Measurements from ENCODE around the gene COMMD1.
"Not testable (repeated sequence)": the region's sequence is repeated elsewhere in the genome, so short reads cannot be mapped to it uniquely, and the experiment has no call there.

The COMMD1 gene

GRCh38 chr2:62146790-62147189, 241.3 kb downstream of the COMMD1 start:
- H3K36me3 ChIP-seq (ENCODE audit: control insufficient read depth in 1 of 2, insufficient read depth in 2 of 2, low read length in 2 of 2); H3K27ac ChIP-seq (ENCODE audit: low read length); H3K4me3 ChIP-seq (ENCODE audit: low read depth in 1 of 2, low read length in 2 of 2); H3K9me3 ChIP-seq (ENCODE audit: control insufficient read depth in 1 of 2, low read length in 2 of 2); H3K4me1 ChIP-seq (ENCODE audit: control insufficient read depth in 1 of 2, insufficient read depth in 2 of 2, low read length in 2 of 2); H3K27me3 ChIP-seq (ENCODE audit: low read depth, low read length): not testable (repeated sequence)

DNA sequence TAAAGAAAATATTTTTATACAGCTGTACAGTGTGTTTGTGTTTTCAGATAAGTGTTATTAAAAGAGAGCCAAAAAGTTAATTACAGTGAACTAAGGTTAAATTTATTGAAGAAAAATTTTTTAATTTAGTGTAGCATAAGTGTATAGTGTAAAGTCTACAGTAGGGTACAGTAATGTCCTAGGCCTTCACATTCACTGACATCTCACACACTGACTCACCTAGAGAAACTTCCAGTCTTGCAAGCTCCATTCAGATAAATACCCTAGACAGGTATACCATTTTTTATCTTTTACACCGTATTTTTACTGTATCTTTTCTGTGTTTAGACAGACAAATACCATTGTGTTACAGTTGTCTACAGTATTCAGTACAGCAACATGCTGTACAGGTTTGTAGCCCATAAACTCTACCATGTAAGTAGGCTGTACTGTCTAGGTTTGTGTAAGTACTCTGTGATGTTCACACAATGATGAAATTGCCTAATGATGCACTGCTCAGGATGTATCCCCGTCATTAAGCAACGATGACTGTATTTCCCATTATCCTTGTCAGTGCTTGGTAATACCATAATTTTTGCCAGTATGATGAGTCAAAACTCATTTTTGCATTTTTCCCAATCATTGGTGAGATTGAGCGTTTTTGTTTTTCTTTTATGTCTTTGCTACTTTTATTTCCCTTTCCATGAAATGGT, 242.3 kb downstream of the COMMD1 start:
- Histone ChIP-seq H3K9me3 (ENCODE audit: control insufficient read depth in 1 of 2, low read length in 2 of 2) (no peaks in the 10 kb centered on the region), H3K27me3 (ENCODE audit: low read depth, low read length) (no peaks in the 10 kb centered on the region), H3K4me1 (ENCODE audit: control insufficient read depth in 1 of 2, insufficient read depth in 2 of 2, low read length in 2 of 2) (no peaks in the 10 kb centered on the region), H3K27ac (ENCODE audit: low read length) (no peak overlapping the region), H3K36me3 (ENCODE audit: control insufficient read depth in 1 of 2, insufficient read depth in 2 of 2, low read length in 2 of 2) (no peaks in the 10 kb centered on the region), H3K4me3 (ENCODE audit: low read depth in 1 of 2, low read length in 2 of 2) (no peak overlapping the region)

DNA sequence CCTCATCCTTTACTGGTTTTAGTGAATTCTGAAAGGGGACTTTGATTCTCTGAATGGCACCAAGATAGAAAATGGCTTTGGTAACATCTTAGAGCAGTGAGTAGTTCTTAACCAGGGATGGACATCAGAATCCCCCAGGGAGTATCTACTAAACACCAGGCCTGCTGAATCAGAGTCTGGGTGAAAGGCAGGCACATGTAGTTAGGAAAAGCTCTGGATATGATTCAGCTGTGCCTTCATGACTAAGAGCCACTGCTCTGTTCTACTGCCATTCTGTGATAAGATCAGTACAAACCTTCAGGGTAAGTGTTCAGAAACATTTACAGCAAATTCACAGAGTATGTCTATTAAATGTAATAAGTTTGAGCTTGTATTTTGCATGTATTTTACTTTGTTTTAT, 244.2 kb downstream of the COMMD1 start:
- no peaks in the 10 kb centered on the region for H3K36me3 ChIP-seq (ENCODE audit: control insufficient read depth in 1 of 2, insufficient read depth in 2 of 2, low read length in 2 of 2)
- H3K9me3 ChIP-seq (ENCODE audit: control insufficient read depth in 1 of 2, low read length in 2 of 2) = no peaks in the 10 kb centered on the region
- H3K27ac ChIP-seq (ENCODE audit: low read length) = no peak overlapping the region
- no peaks in the 10 kb centered on the region for H3K27me3 ChIP-seq (ENCODE audit: low read depth, low read length)
- no peaks in the 10 kb centered on the region for H3K4me1 ChIP-seq (ENCODE audit: control insufficient read depth in 1 of 2, insufficient read depth in 2 of 2, low read length in 2 of 2)
- H3K4me3 ChIP-seq (ENCODE audit: low read depth in 1 of 2, low read length in 2 of 2) = no peak overlapping the region

DNA sequence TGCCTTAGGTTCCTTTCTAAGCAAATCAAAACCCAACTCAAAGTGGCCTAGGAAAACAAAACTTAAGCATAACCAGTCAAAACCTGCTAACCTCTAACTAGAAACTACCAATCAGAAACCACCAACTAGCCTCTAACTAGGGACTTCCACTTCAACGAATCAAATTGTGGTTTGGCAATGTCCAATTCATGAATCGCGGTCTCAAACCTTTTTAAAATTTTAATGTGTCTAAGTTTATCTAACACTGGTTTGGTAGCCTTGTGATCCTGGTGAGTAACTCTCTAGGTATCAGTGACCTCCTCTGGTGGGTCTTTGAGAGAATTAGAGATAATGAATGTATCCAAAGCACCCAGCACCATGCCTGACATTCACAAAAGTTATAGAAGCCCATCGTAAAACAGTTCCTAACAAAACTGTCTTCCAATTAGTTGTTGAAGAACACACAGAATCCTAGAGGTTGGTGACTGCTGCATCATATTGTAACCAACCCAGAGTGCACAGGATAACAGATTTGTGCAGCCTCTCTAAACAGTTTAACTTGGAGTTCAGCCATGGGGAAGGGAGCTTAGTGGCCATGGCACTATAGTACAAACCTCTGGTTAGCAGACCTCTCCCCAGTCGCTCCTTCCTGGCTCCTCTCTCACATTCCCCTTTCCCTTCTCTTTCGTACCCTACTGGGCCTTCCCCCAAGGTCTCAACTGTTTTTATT, 245.3 kb downstream of the COMMD1 start:
- no peaks in the 10 kb centered on the region for H3K4me1 ChIP-seq (ENCODE audit: control insufficient read depth in 1 of 2, insufficient read depth in 2 of 2, low read length in 2 of 2)
- H3K27ac ChIP-seq (ENCODE audit: low read length) = no peak overlapping the region
- no peaks in the 10 kb centered on the region for H3K9me3 ChIP-seq (ENCODE audit: control insufficient read depth in 1 of 2, low read length in 2 of 2)
- no peaks in the 10 kb centered on the region for H3K36me3 ChIP-seq (ENCODE audit: control insufficient read depth in 1 of 2, insufficient read depth in 2 of 2, low read length in 2 of 2)
- no peak overlapping the region for H3K4me3 ChIP-seq (ENCODE audit: low read depth in 1 of 2, low read length in 2 of 2)
- no peaks in the 10 kb centered on the region for H3K27me3 ChIP-seq (ENCODE audit: low read depth, low read length)

DNA sequence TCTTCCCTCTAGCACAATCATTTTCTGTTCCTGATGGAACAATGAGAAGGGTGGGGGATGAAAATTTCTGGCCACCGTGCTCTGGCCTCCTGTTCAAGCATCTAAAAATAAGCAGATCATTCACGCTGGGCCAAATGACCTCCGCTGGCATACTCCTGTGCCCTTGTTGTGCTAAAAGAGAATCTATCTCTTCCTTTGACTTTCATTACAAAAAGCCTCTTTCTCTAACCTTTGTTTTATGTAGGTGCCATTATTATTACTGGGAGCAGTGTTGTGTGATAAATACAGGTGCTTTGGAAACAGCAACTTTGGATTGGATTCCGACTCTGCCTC, 245.8 kb downstream of the COMMD1 start:
- no peaks in the 10 kb centered on the region for H3K36me3 ChIP-seq (ENCODE audit: control insufficient read depth in 1 of 2, insufficient read depth in 2 of 2, low read length in 2 of 2)
- no peaks in the 10 kb centered on the region for H3K27me3 ChIP-seq (ENCODE audit: low read depth, low read length)
- H3K4me1 ChIP-seq (ENCODE audit: control insufficient read depth in 1 of 2, insufficient read depth in 2 of 2, low read length in 2 of 2) = no peaks in the 10 kb centered on the region
- H3K27ac ChIP-seq (ENCODE audit: low read length) = no peak overlapping the region
- H3K4me3 ChIP-seq (ENCODE audit: low read depth in 1 of 2, low read length in 2 of 2) = no peak overlapping the region
- no peaks in the 10 kb centered on the region for H3K9me3 ChIP-seq (ENCODE audit: control insufficient read depth in 1 of 2, low read length in 2 of 2)

- H3K27ac ChIP-seq (ENCODE audit: low read length) = no peak overlapping the region
- H3K36me3 ChIP-seq (ENCODE audit: control insufficient read depth in 1 of 2, insufficient read depth in 2 of 2, low read length in 2 of 2) = no peaks in the 10 kb centered on the region
- H3K27me3 ChIP-seq (ENCODE audit: low read depth, low read length) = no peaks in the 10 kb centered on the region
- H3K9me3 ChIP-seq (ENCODE audit: control insufficient read depth in 1 of 2, low read length in 2 of 2) = no peaks in the 10 kb centered on the region
- H3K4me1 ChIP-seq (ENCODE audit: control insufficient read depth in 1 of 2, insufficient read depth in 2 of 2, low read length in 2 of 2) = no peaks in the 10 kb centered on the region
- no peak overlapping the region for H3K4me3 ChIP-seq (ENCODE audit: low read depth in 1 of 2, low read length in 2 of 2)
Measured at GRCh38 chr2:62152000-62152399, 246.5 kb downstream of the COMMD1 start.

- no peak overlapping the region for H3K4me3 ChIP-seq (ENCODE audit: low read depth in 1 of 2, low read length in 2 of 2)
- no peaks in the 10 kb centered on the region for H3K4me1 ChIP-seq (ENCODE audit: control insufficient read depth in 1 of 2, insufficient read depth in 2 of 2, low read length in 2 of 2)
- no peaks in the 10 kb centered on the region for H3K9me3 ChIP-seq (ENCODE audit: control insufficient read depth in 1 of 2, low read length in 2 of 2)
- no peaks in the 10 kb centered on the region for H3K27me3 ChIP-seq (ENCODE audit: low read depth, low read length)
- no peaks in the 10 kb centered on the region for H3K36me3 ChIP-seq (ENCODE audit: control insufficient read depth in 1 of 2, insufficient read depth in 2 of 2, low read length in 2 of 2)
- no peak overlapping the region for H3K27ac ChIP-seq (ENCODE audit: low read length)
Measured at GRCh38 chr2:62156861-62157496, 251.5 kb downstream of the COMMD1 start.

DNA sequence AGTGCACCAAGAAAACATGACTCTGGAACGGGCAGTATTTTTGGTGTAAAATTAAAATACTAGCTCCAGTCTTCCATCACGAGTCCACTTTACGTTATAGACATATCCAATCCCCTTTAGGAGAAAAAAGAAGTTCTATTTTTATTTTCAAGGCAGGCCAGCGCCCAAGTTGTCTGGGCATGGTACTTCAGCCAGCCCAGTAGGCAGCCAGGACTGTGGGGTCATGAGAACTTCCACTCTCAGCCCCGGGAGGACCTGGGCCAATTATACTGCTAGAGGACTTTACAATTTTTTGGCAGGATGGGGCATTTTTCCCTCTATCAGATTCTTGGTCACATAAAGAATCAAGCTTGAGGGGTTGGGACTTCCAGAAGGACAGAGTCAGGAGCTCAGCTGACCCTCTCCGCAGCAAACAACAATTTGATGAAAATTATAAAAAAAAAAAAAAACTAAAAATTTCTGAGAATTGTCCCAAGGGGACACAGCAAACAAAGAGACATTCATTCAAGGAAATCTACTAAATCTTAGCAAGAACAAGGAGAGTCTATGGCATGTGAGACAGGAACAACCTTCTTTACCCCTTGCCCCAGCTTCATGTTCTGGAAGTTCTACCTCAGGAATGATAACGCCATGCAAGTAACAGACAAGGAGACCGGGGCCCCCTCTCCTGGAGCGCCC, 253.1 kb downstream of the COMMD1 start:
- no peak overlapping the region for H3K27ac ChIP-seq (ENCODE audit: low read length)
- no peak overlapping the region for H3K4me3 ChIP-seq (ENCODE audit: low read depth in 1 of 2, low read length in 2 of 2)

DNA sequence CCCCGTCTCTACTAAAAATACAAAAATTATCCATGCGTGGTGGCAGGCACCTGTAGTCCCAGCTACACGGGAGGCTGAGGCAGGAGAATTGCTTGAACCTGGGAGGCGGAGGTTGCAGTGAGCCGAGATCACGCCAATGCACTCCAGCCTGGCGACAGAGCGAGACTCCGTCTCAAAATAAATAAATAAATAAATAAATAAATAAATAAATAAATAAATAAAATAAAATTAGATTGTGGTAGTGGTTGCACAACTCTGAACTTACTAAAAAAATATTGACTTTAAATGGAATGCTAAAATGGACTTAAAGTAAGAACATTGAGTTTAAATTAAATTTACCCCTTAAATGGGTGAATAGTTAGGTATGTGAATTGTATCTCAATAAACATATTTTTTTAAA, 255.2 kb downstream of the COMMD1 start:
- not testable (repeated sequence) for H3K36me3 ChIP-seq (ENCODE audit: control insufficient read depth in 1 of 2, insufficient read depth in 2 of 2, low read length in 2 of 2); H3K27ac ChIP-seq (ENCODE audit: low read length); H3K27me3 ChIP-seq (ENCODE audit: low read depth, low read length); H3K4me3 ChIP-seq (ENCODE audit: low read depth in 1 of 2, low read length in 2 of 2); H3K4me1 ChIP-seq (ENCODE audit: control insufficient read depth in 1 of 2, insufficient read depth in 2 of 2, low read length in 2 of 2); H3K9me3 ChIP-seq (ENCODE audit: control insufficient read depth in 1 of 2, low read length in 2 of 2)

More for the DNA sequence above, 253.1 kb downstream of the COMMD1 start:
- no peaks in the 10 kb centered on the region for H3K36me3 ChIP-seq (ENCODE audit: control insufficient read depth in 1 of 2, insufficient read depth in 2 of 2, low read length in 2 of 2)
- H3K4me1 ChIP-seq (ENCODE audit: control insufficient read depth in 1 of 2, insufficient read depth in 2 of 2, low read length in 2 of 2) = no peaks in the 10 kb centered on the region
- H3K27me3 ChIP-seq (ENCODE audit: low read depth, low read length) = no peaks in the 10 kb centered on the region
- no peaks in the 10 kb centered on the region for H3K9me3 ChIP-seq (ENCODE audit: control insufficient read depth in 1 of 2, low read length in 2 of 2)

DNA sequence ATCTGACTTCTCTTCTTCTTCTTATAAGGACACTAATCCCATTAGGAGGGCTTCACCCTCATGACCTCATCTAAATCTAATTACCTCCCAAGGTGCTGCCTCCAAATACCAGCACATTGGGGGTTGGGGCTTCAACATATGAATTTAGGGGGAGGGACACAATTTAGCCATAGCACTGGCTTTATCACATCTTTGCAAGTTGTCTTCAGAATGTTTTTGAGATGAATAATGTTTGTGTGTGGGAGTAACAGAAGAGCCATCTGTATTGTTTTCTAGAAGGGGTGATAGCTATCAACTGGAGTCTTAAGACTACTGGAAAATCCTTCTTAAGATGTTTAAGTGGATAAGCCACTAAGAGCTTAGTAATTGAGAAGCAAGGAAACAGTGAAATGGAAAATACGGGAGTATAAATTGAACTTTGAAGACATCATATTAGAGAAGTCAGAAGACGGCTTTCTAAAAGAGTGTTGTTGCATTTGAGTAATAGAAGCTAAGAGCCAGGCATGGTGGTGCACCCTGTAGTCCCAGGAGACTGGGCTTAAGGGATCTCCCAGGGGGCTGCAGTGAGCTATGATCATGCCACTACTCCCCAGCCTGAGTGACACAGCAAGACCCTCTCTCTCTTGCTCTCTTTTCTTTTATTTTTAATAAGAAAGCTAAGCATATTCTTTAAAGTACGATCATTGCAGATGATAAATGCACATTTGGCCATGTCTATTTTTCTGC, 257.8 kb downstream of the COMMD1 start:
- Histone ChIP-seq H3K4me3 (ENCODE audit: low read depth in 1 of 2, low read length in 2 of 2) (no peak overlapping the region), H3K4me1 (ENCODE audit: control insufficient read depth in 1 of 2, insufficient read depth in 2 of 2, low read length in 2 of 2) (no peaks in the 10 kb centered on the region), H3K27me3 (ENCODE audit: low read depth, low read length) (no peaks in the 10 kb centered on the region), H3K27ac (ENCODE audit: low read length) (no peak overlapping the region), H3K36me3 (ENCODE audit: control insufficient read depth in 1 of 2, insufficient read depth in 2 of 2, low read length in 2 of 2) (no peaks in the 10 kb centered on the region), H3K9me3 (ENCODE audit: control insufficient read depth in 1 of 2, low read length in 2 of 2) (no peaks in the 10 kb centered on the region)

GRCh38 chr2:62163834-62164233, 258.4 kb downstream of the COMMD1 start:
- H3K36me3 ChIP-seq (ENCODE audit: control insufficient read depth in 1 of 2, insufficient read depth in 2 of 2, low read length in 2 of 2) = no peaks in the 10 kb centered on the region
- H3K4me1 ChIP-seq (ENCODE audit: control insufficient read depth in 1 of 2, insufficient read depth in 2 of 2, low read length in 2 of 2) = no peaks in the 10 kb centered on the region
- no peaks in the 10 kb centered on the region for H3K27me3 ChIP-seq (ENCODE audit: low read depth, low read length)
- H3K4me3 ChIP-seq (ENCODE audit: low read depth in 1 of 2, low read length in 2 of 2) = no peak overlapping the region
- H3K9me3 ChIP-seq (ENCODE audit: control insufficient read depth in 1 of 2, low read length in 2 of 2) = no peaks in the 10 kb centered on the region
- H3K27ac ChIP-seq (ENCODE audit: low read length) = no peak overlapping the region

Data from muscle layer of duodenum (tissue), 2 donors.